SJCRH30 (cell line): ENCODE results near the gene C5. TPM values are rescaled to one million over a fixed set of nuclear protein-coding genes. Genes with fewer than 3 reads are reported as not detected.
A peak's percentile ranks its signal among the peaks of the same experiment; 100 is the strongest.

Experiments used
- DNase-seq, 2 experiments: peaks; one replicate each; pipeline ENCODE4 v3.0.0-alpha.2; 2015 to 2020
- H3K27ac ChIP-seq: fragments of 250-450 bp; sonication (Bioruptor Pico); 2 replicates; pipeline ENCODE4 v1.5.1; 2020; ENCODE audit warnings: mild to moderate bottlenecking, moderate library complexity
- H3K27me3 ChIP-seq: fragments of 250-450 bp; sonication (Bioruptor Pico); 2 replicates; pipeline ENCODE4 v1.5.1; 2020; ENCODE audit warnings: mild to moderate bottlenecking, moderate library complexity
- H3K36me3 ChIP-seq: fragments of 250-450 bp; sonication (Bioruptor Pico); 2 replicates; pipeline ENCODE4 v1.5.1; 2020; ENCODE audit warnings: mild to moderate bottlenecking, moderate library complexity
- H3K4me1 ChIP-seq: fragments of 250-450 bp; sonication (Bioruptor Pico); 2 replicates; pipeline ENCODE4 v1.5.1; 2020; ENCODE audit warnings: mild to moderate bottlenecking, moderate library complexity
- H3K4me3 ChIP-seq: fragments of 250-450 bp; sonication (Bioruptor Pico); 2 replicates; pipeline ENCODE4 v1.5.1; 2020; ENCODE audit warnings: mild to moderate bottlenecking, moderate library complexity
- H3K9me3 ChIP-seq: fragments of 250-450 bp; sonication (Bioruptor Pico); replicated peaks from 2 replicates; pipeline ENCODE4 v1.5.1; 2020; ENCODE audit warnings: mild to moderate bottlenecking, moderate library complexity
- total RNA-seq: library from RNA; depleted of rRNA; stranded (reverse); fragments of >200 nt; shearing (Covaris generic); gene quantifications from 2 replicates; pipeline ENCODE4 v1.2.3, GENCODE V29; 2014

C5 gene
- total RNA-seq, 1 experiment from 2014 or later: 2.6 TPM

- H3K9me3 ChIP-seq: no peaks in the 10 kb centered on the region
- H3K27ac ChIP-seq: no peak overlapping the region
- no peak overlapping the region for H3K4me3 ChIP-seq
- no peaks in the 10 kb centered on the region for H3K27me3 ChIP-seq
- DNase-seq: no peak
- no peaks in the 10 kb centered on the region for H3K36me3 ChIP-seq
- no peaks in the 10 kb centered on the region for H3K4me1 ChIP-seq
Observed at GRCh38 chr9:121026260-121026691, 23.8 kb downstream of the C5 start.

GRCh38 chr9:121024237-121024636 lies 25.8 kb downstream of the C5 start:
- Histone ChIP-seq H3K9me3 (no peaks in the 10 kb centered on the region), H3K27ac (no peak overlapping the region)

GRCh38 chr9:121023064-121023463 lies 27.0 kb downstream of the C5 start:
- no peak overlapping the region for H3K27ac ChIP-seq
- H3K27me3 ChIP-seq: no peaks in the 10 kb centered on the region
- H3K4me3 ChIP-seq: no peak overlapping the region
- 0 out of 2 replicates have a peak, but pooled peaks cover 4% of the 10 kb centered on the region for H3K4me1 ChIP-seq
- DNase-seq: peak in 1 of 2 experiments; percentile 33
- no peaks in the 10 kb centered on the region for H3K9me3 ChIP-seq
- no peaks in the 10 kb centered on the region for H3K36me3 ChIP-seq

More at GRCh38 chr9:121024237-121024636, 25.8 kb downstream of the C5 start:
- no peak for DNase-seq
- Histone ChIP-seq H3K27me3 (no peaks in the 10 kb centered on the region), H3K4me1 (0 out of 2 replicates have a peak, but pooled peaks cover 4% of the 10 kb centered on the region), H3K36me3 (no peaks in the 10 kb centered on the region), H3K4me3 (no peak overlapping the region)

GRCh38 chr9:121021301-121021700 lies 28.8 kb downstream of the C5 start:
- Histone ChIP-seq H3K4me3 (no peak overlapping the region), H3K36me3 (no peaks in the 10 kb centered on the region), H3K4me1 (0 out of 2 replicates have a peak, but pooled peaks cover 4% of the 10 kb centered on the region), H3K27ac (no peak overlapping the region), H3K9me3 (no peaks in the 10 kb centered on the region), H3K27me3 (no peaks in the 10 kb centered on the region)
- DNase-seq: no peak

GRCh38 chr9:121019273-121019672 lies 30.8 kb downstream of the C5 start:
- H3K4me1 ChIP-seq: peaks cover 8% of the 10 kb centered on the region; the same call in 1 of the 2 replicates
- no peaks in the 10 kb centered on the region for H3K36me3 ChIP-seq
- no peaks in the 10 kb centered on the region for H3K27me3 ChIP-seq
- H3K4me3 ChIP-seq: no peak overlapping the region
- DNase-seq: no peak
- no peaks in the 10 kb centered on the region for H3K9me3 ChIP-seq
- no peak overlapping the region for H3K27ac ChIP-seq

GRCh38 chr9:121013911-121014310 lies 36.2 kb downstream of the C5 start:
- H3K4me1 ChIP-seq: peaks cover 8% of the 10 kb centered on the region; the same call in 1 of the 2 replicates
- H3K27me3 ChIP-seq: no peaks in the 10 kb centered on the region
- H3K27ac ChIP-seq: no peak overlapping the region; the same call in 1 of the 2 replicates
- peak; percentile 9 to 20 for DNase-seq
- no peaks in the 10 kb centered on the region for H3K9me3 ChIP-seq
- no peaks in the 10 kb centered on the region for H3K36me3 ChIP-seq
- H3K4me3 ChIP-seq: peak overlapping the region; percentile 30

GRCh38 chr9:121009650-121010049 lies 40.4 kb downstream of the C5 start:
- DNase-seq: no peak
- no peaks in the 10 kb centered on the region for H3K9me3 ChIP-seq
- no peak overlapping the region for H3K4me3 ChIP-seq
- no peaks in the 10 kb centered on the region for H3K27me3 ChIP-seq
- peaks cover 7% of the 10 kb centered on the region; the same call in 1 of the 2 replicates for H3K4me1 ChIP-seq
- H3K36me3 ChIP-seq: no peaks in the 10 kb centered on the region
- no peak overlapping the region for H3K27ac ChIP-seq

- H3K27ac ChIP-seq: no peak overlapping the region
Observed at GRCh38 chr9:120999317-120999716, 50.8 kb downstream of the C5 start.

GRCh38 chr9:120998111-120998510 lies 52.0 kb downstream of the C5 start:
- Histone ChIP-seq H3K36me3 (no peaks in the 10 kb centered on the region), H3K27me3 (no peaks in the 10 kb centered on the region), H3K4me3 (no peak overlapping the region), H3K27ac (no peak overlapping the region), H3K4me1 (no peaks in the 10 kb centered on the region), H3K9me3 (no peaks in the 10 kb centered on the region)
- no peak for DNase-seq

More at GRCh38 chr9:120999317-120999716, 50.8 kb downstream of the C5 start:
- no peak overlapping the region for H3K4me3 ChIP-seq
- DNase-seq: no peak
- no peaks in the 10 kb centered on the region for H3K27me3 ChIP-seq
- H3K4me1 ChIP-seq: no peaks in the 10 kb centered on the region
- H3K9me3 ChIP-seq: no peaks in the 10 kb centered on the region
- no peaks in the 10 kb centered on the region for H3K36me3 ChIP-seq

- Histone ChIP-seq H3K9me3 (no peaks in the 10 kb centered on the region), H3K36me3 (no peaks in the 10 kb centered on the region), H3K27me3 (no peaks in the 10 kb centered on the region), H3K27ac (no peak overlapping the region), H3K4me3 (no peak overlapping the region), H3K4me1 (no peaks in the 10 kb centered on the region)
- DNase-seq: no peak
Observed at GRCh38 chr9:120997502-120997901, 52.6 kb downstream of the C5 start.

GRCh38 chr9:120996409-120996808 lies 53.7 kb downstream of the C5 start:
- Histone ChIP-seq H3K36me3 (no peaks in the 10 kb centered on the region), H3K9me3 (no peaks in the 10 kb centered on the region), H3K4me3 (no peak overlapping the region), H3K27ac (no peak overlapping the region), H3K27me3 (no peaks in the 10 kb centered on the region), H3K4me1 (no peaks in the 10 kb centered on the region)
- no peak for DNase-seq

- H3K27me3 ChIP-seq: no peaks in the 10 kb centered on the region
- H3K9me3 ChIP-seq: no peaks in the 10 kb centered on the region
- no peak overlapping the region for H3K4me3 ChIP-seq
- peaks cover 2% of the 10 kb centered on the region; the same call in 1 of the 2 replicates for H3K4me1 ChIP-seq
- no peak for DNase-seq
- H3K36me3 ChIP-seq: no peaks in the 10 kb centered on the region
- H3K27ac ChIP-seq: no peak overlapping the region
Observed at GRCh38 chr9:120989065-120989464, 61.0 kb downstream of the C5 start.

- no peak overlapping the region for H3K4me3 ChIP-seq
- no peaks in the 10 kb centered on the region for H3K9me3 ChIP-seq
- H3K27me3 ChIP-seq: no peaks in the 10 kb centered on the region
- no peaks in the 10 kb centered on the region for H3K36me3 ChIP-seq
- H3K27ac ChIP-seq: no peak overlapping the region
- peak; percentile 42 to 78 for DNase-seq
- H3K4me1 ChIP-seq: peaks cover 6% of the 10 kb centered on the region
Observed at GRCh38 chr9:120985819-120986222, 64.3 kb downstream of the C5 start.

- no peak for DNase-seq
- no peaks in the 10 kb centered on the region for H3K9me3 ChIP-seq
Observed at GRCh38 chr9:120983259-120983837, 66.7 kb downstream of the C5 start.

GRCh38 chr9:120982836-120983235 lies 67.2 kb downstream of the C5 start:
- no peaks in the 10 kb centered on the region for H3K9me3 ChIP-seq
- no peak overlapping the region for H3K4me3 ChIP-seq
- H3K27me3 ChIP-seq: no peaks in the 10 kb centered on the region
- no peak overlapping the region for H3K27ac ChIP-seq
- H3K36me3 ChIP-seq: no peaks in the 10 kb centered on the region
- H3K4me1 ChIP-seq: peaks cover 6% of the 10 kb centered on the region
- DNase-seq: no peak

More at GRCh38 chr9:120983259-120983837, 66.7 kb downstream of the C5 start:
- Histone ChIP-seq H3K27ac (no peak overlapping the region), H3K27me3 (no peaks in the 10 kb centered on the region), H3K4me3 (no peak overlapping the region), H3K4me1 (peaks cover 6% of the 10 kb centered on the region), H3K36me3 (no peaks in the 10 kb centered on the region)

- Histone ChIP-seq H3K36me3 (no peaks in the 10 kb centered on the region), H3K27ac (no peak overlapping the region), H3K9me3 (no peaks in the 10 kb centered on the region), H3K4me3 (no peak overlapping the region), H3K4me1 (peaks cover 5% of the 10 kb centered on the region), H3K27me3 (no peaks in the 10 kb centered on the region)
- DNase-seq: no peak
Observed at GRCh38 chr9:120980951-120981350, 69.1 kb downstream of the C5 start.
